Peyer's patch (tissue), 4 donors: ENCODE measurements around the gene CD81. TPM values are rescaled to one million over a fixed set of nuclear protein-coding genes. Genes with fewer than 3 reads are reported as not detected.
A peak's percentile ranks its signal among the peaks of the same experiment; 100 is the strongest.

Experiments
- DNase-seq, 3 donors: peaks; one replicate each; pipeline ENCODE4 v3.0.0-alpha.2; 2017 to 2019
- H3K27ac ChIP-seq, 4 donors: fragments of 200-600 bp; sonication (generic); one replicate each; pipeline ENCODE4 v1.5.1; 2016 to 2019
- H3K27me3 ChIP-seq, 2 donors: fragments of 200-600 bp; sonication (generic); one replicate each; pipeline ENCODE4 v1.5.1; 2019
- H3K36me3 ChIP-seq, 3 donors: fragments of 200-600 bp; sonication (generic); one replicate each; pipeline ENCODE4 v1.5.1; 2016 to 2019
- H3K4me1 ChIP-seq, 4 donors: fragments of 200-600 bp; sonication (generic); one replicate each; pipeline ENCODE4 v1.5.1; 2016 to 2019
- H3K4me3 ChIP-seq, 4 donors: fragments of 200-600 bp; sonication (generic); 1 replicate in 3 of 4; 2 replicates in 1 of 4; pipeline ENCODE4 v1.5.1; 2016 to 2019; ENCODE audit warnings: mild to moderate bottlenecking in 1 of 4
- H3K9me3 ChIP-seq, 4 donors: fragments of 200-600 bp; sonication (generic); one replicate each; pipeline ENCODE4 v1.5.1; 2016 to 2019; ENCODE audit warnings: mild to moderate bottlenecking in 1 of 4
- POLR2A ChIP-seq, 2 donors: fragments of 450-650 bp; IDR thresholded peaks; one replicate each; pipeline ENCODE4 v1.5.1; 2017; ENCODE audit warnings: antibody characterized with exemption in 2 of 2, mild to moderate bottlenecking in 2 of 2, moderate library complexity in 2 of 2
- total RNA-seq, 4 donors: library from RNA; depleted of rRNA; stranded (reverse); fragments of >200 nt; gene quantifications; one replicate each; pipeline ENCODE4 v1.1.0, GENCODE V29; 2016
- TF ChIP-seq, protein P1 (sequence below), 6 experiments: fragments of 450-650 bp in 4 of 6; fragments of 200-600 bp in 2 of 6; sonication (generic) in 1 of 6; IDR thresholded peaks; one replicate each; pipeline ENCODE4 v1.5.1; 2017 to 2019; ENCODE audit warnings: antibody characterized with exemption in 6 of 6, mild to moderate bottlenecking in 3 of 6, moderate library complexity in 1 of 6

Gene CD81
- total RNA-seq, 4 donors from 2014 or later = 49.2 to 124 (median 100) TPM

DNA sequence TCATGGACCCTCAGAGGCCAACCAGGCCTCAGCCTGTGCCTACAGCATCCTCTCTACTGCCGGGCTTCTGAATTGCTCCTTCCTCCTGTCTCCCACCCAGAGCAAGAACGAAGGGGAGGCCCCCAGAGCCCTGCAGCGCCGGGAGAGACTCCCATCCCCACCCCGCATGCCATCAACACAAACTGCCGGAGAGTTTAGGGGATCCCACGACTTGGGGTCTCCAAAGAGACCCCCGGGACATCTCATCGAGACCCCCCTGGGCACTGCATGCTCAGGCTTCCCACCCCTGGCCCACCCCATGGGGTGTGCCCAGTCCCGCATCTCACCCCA lies 8.3 kb upstream of the CD81 start:
- TF ChIP-seq, protein P1, sequence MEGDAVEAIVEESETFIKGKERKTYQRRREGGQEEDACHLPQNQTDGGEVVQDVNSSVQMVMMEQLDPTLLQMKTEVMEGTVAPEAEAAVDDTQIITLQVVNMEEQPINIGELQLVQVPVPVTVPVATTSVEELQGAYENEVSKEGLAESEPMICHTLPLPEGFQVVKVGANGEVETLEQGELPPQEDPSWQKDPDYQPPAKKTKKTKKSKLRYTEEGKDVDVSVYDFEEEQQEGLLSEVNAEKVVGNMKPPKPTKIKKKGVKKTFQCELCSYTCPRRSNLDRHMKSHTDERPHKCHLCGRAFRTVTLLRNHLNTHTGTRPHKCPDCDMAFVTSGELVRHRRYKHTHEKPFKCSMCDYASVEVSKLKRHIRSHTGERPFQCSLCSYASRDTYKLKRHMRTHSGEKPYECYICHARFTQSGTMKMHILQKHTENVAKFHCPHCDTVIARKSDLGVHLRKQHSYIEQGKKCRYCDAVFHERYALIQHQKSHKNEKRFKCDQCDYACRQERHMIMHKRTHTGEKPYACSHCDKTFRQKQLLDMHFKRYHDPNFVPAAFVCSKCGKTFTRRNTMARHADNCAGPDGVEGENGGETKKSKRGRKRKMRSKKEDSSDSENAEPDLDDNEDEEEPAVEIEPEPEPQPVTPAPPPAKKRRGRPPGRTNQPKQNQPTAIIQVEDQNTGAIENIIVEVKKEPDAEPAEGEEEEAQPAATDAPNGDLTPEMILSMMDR (IDR thresholded peaks at IDR 0.05) = no peak
- TF ChIP-seq POLR2A (IDR thresholded peaks at IDR 0.05) = no peak
- H3K9me3 ChIP-seq = no peaks in the 10 kb centered on the region
- DNase-seq = no peak

GRCh38 chr11:2369320-2369719 lies 7.8 kb upstream of the CD81 start:
- H3K27me3 ChIP-seq = no peaks in the 10 kb centered on the region
- no peak for DNase-seq
- H3K36me3 ChIP-seq = no peaks in the 10 kb centered on the region
- H3K4me1 ChIP-seq = no peaks in the 10 kb centered on the region
- H3K27ac ChIP-seq = no peak overlapping the region
- TF ChIP-seq POLR2A (IDR thresholded peaks at IDR 0.05) = no peak
- TF ChIP-seq, protein P1 (IDR thresholded peaks at IDR 0.05) = no peak
- H3K4me3 ChIP-seq = no peak overlapping the region
- H3K9me3 ChIP-seq = no peaks in the 10 kb centered on the region

More for the DNA sequence above, 8.3 kb upstream of the CD81 start:
- H3K4me3 ChIP-seq = no peak overlapping the region
- H3K4me1 ChIP-seq = no peaks in the 10 kb centered on the region
- no peaks in the 10 kb centered on the region for H3K27me3 ChIP-seq
- H3K36me3 ChIP-seq = no peaks in the 10 kb centered on the region
- H3K27ac ChIP-seq = no peak overlapping the region

GRCh38 chr11:2369896-2370295 lies 7.2 kb upstream of the CD81 start:
- H3K27me3 ChIP-seq = no peaks in the 10 kb centered on the region
- no peak overlapping the region for H3K4me3 ChIP-seq
- TF ChIP-seq, protein P1 (IDR thresholded peaks at IDR 0.05) = no peak
- H3K27ac ChIP-seq = no peak overlapping the region
- no peaks in the 10 kb centered on the region for H3K4me1 ChIP-seq
- H3K9me3 ChIP-seq = no peaks in the 10 kb centered on the region
- no peak for DNase-seq
- no peaks in the 10 kb centered on the region for H3K36me3 ChIP-seq

- no peaks in the 10 kb centered on the region for H3K27me3 ChIP-seq
- TF ChIP-seq, protein P1 (IDR thresholded peaks at IDR 0.05) = no peak
- no peak overlapping the region for H3K27ac ChIP-seq
- no peaks in the 10 kb centered on the region for H3K36me3 ChIP-seq
- no peaks in the 10 kb centered on the region for H3K9me3 ChIP-seq
- peak in 1 of 3 donors; percentile 18 for DNase-seq
- no peak overlapping the region for H3K4me3 ChIP-seq
- peaks cover 0 to 18% (median 15%) of the 10 kb centered on the region in 4 donors for H3K4me1 ChIP-seq
Observed at GRCh38 chr11:2374456-2375201, 2.5 kb upstream of the CD81 start.

DNA sequence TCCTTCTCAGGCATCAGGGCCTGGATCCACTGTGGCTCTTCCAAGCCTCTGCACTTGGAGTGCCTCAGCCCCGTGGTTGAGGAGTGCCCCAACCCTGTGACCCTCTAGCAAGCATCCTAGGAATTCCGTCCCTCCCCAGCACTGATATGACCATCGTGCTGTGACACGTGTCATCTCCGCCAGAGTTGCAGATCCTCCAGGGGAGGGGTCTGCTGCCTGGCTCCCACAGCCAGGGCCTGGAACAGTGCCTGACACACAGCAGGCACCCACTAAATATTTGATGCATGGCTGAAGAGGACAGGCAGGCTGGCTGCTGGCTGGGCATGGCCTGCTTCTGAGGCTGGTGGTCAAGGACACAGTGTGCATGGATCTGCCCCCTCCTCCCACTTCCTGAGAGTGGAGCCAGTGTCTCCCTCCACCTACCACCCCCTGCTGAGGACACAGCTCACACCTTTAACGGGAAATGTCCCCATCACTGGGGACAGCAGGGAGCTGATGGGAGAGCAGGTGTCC lies 1.7 kb upstream of the CD81 start:
- Histone ChIP-seq H3K4me3 (no peak overlapping the region), H3K27ac (no peak overlapping the region), H3K4me1 (peaks cover 0 to 25% (median 23%) of the 10 kb centered on the region in 4 donors), H3K27me3 (no peaks in the 10 kb centered on the region), H3K9me3 (no peaks in the 10 kb centered on the region), H3K36me3 (no peaks in the 10 kb centered on the region)
- TF ChIP-seq, protein P1 (IDR thresholded peaks at IDR 0.05) = no peak
- peak in 1 of 3 donors; percentile 27 for DNase-seq
